PFSK-1 (cell line): Measurements from ENCODE around the gene GREM2.

ENCODE experiments used
- FOXP2 ChIP-seq: optimal IDR thresholded peaks from 2 replicates; pipeline ENCODE3; 2011; ENCODE audit warnings: borderline replicate concordance, control low read depth, inconsistent platforms; ENCODE audit not compliant: insufficient read depth; ENCODE audit errors: extremely low read length, extremely low read depth
- REST ChIP-seq, 2 experiments: IDR thresholded peaks; 2 replicates each; pipeline versions ENCODE4 v1.6.1 to v1.8.0; 2011 to 2012; ENCODE audit warnings: low read depth in 2 of 2, low read length in 2 of 2, control low read depth in 1 of 2, inconsistent platforms in 1 of 2, mild to moderate bottlenecking in 1 of 2, moderate library complexity in 1 of 2; ENCODE audit not compliant: insufficient read depth in 1 of 2
- SIN3A ChIP-seq: IDR thresholded peaks from 2 replicates; pipeline ENCODE4 v1.6.1; 2012; ENCODE audit warnings: mild to moderate bottlenecking, low read length, moderate library complexity, borderline replicate concordance; ENCODE audit not compliant: insufficient read depth
- TAF1 ChIP-seq: IDR thresholded peaks from 2 replicates; pipeline ENCODE4 v1.6.1; 2012; ENCODE audit warnings: low read length, control low read depth, borderline replicate concordance; ENCODE audit not compliant: insufficient read depth

GRCh38 chr1:240503558-240503957, 108.4 kb downstream of the GREM2 start:
- no peak for TF ChIP-seq SIN3A
- no peak for TF ChIP-seq TAF1
- TF ChIP-seq FOXP2, result no peak
- no peak for TF ChIP-seq REST (IDR thresholded peaks at IDR 0.05; ENCODE audit: insufficient read depth in 1 of 2, low read depth in 2 of 2, low read length in 2 of 2)
